Trophoblast cell (in vitro differentiated cells and primary cell): ENCODE measurements around the gene PPIL1.

Experiments used
- DNase-seq, 2 donors: peaks; one replicate each; pipeline ENCODE4 v3.0.0-alpha.2; 2016
- H2AFZ ChIP-seq: 2 replicates; pipeline ENCODE4 v1.6.1; 2013; ENCODE audit warnings: low read length, moderate library complexity, mild to moderate bottlenecking; ENCODE audit not compliant: insufficient read depth, poor library complexity
- H2AK5ac ChIP-seq: 2 replicates; pipeline ENCODE4 v1.6.1; 2013; ENCODE audit warnings: mild to moderate bottlenecking, low read length
- H2BK120ac ChIP-seq: 2 replicates; pipeline ENCODE4 v1.6.1; 2013; ENCODE audit warnings: low read length, mild to moderate bottlenecking, moderate library complexity; ENCODE audit not compliant: insufficient read depth, poor library complexity
- H2BK12ac ChIP-seq: 2 replicates; pipeline ENCODE4 v1.6.1; 2013; ENCODE audit warnings: mild to moderate bottlenecking, low read length, moderate library complexity
- H2BK5ac ChIP-seq: 2 replicates; pipeline ENCODE4 v1.6.1; 2013; ENCODE audit warnings: low read length, low read depth, moderate library complexity, mild to moderate bottlenecking; ENCODE audit not compliant: poor library complexity
- H3K14ac ChIP-seq: 2 replicates; pipeline ENCODE4 v1.6.1; 2013; ENCODE audit warnings: mild to moderate bottlenecking, low read length
- H3K18ac ChIP-seq: 2 replicates; pipeline ENCODE4 v1.6.1; 2013; ENCODE audit warnings: mild to moderate bottlenecking, low read length
- H3K23ac ChIP-seq: 2 replicates; pipeline ENCODE4 v1.6.1; 2013; ENCODE audit warnings: low read length
- H3K27ac ChIP-seq: 2 replicates; pipeline ENCODE4 v1.5.1; 2013; ENCODE audit warnings: low read depth, mild to moderate bottlenecking, inconsistent platforms, low read length, moderate library complexity
- H3K27me3 ChIP-seq: 2 replicates; pipeline ENCODE4 v1.6.1; 2013; ENCODE audit warnings: inconsistent platforms, mild to moderate bottlenecking, low read length, moderate library complexity; ENCODE audit not compliant: insufficient read depth
- H3K36me3 ChIP-seq, 2 experiments: 1 replicate in 1 of 2; 2 replicates in 1 of 2; pipeline ENCODE4 v1.6.1; 2013; ENCODE audit warnings: low read length in 2 of 2, mild to moderate bottlenecking in 2 of 2, moderate library complexity in 1 of 2; ENCODE audit not compliant: insufficient read depth in 2 of 2, control insufficient read depth in 1 of 2
- H3K4ac ChIP-seq: 2 replicates; pipeline ENCODE4 v1.6.1; 2013; ENCODE audit warnings: low read depth, mild to moderate bottlenecking, low read length, moderate library complexity
- H3K4me1 ChIP-seq, 2 experiments: 1 replicate in 1 of 2; 2 replicates in 1 of 2; pipeline ENCODE4 v1.6.1; 2013; ENCODE audit warnings: low read length in 2 of 2, mild to moderate bottlenecking in 2 of 2, moderate library complexity in 1 of 2; ENCODE audit not compliant: insufficient read depth in 2 of 2, control insufficient read depth in 1 of 2
- H3K4me2 ChIP-seq: 2 replicates; pipeline ENCODE4 v1.6.1; 2013; ENCODE audit warnings: inconsistent platforms, mild to moderate bottlenecking, low read length, moderate library complexity
- H3K4me3 ChIP-seq: 2 replicates; pipeline ENCODE4 v1.5.1; 2013; ENCODE audit warnings: mild to moderate bottlenecking, low read depth, low read length, inconsistent platforms
- H3K79me1 ChIP-seq: one replicate; pipeline ENCODE4 v1.6.1; 2013; ENCODE audit warnings: low read length
- H3K79me2 ChIP-seq: 2 replicates; pipeline ENCODE4 v1.6.1; 2013; ENCODE audit warnings: low read length, mild to moderate bottlenecking; ENCODE audit not compliant: control insufficient read depth, insufficient read depth, poor library complexity
- H3K9ac ChIP-seq: 2 replicates; pipeline ENCODE4 v1.6.1; 2013; ENCODE audit warnings: mild to moderate bottlenecking, low read length
- H3K9me3 ChIP-seq: 2 replicates; pipeline ENCODE4 v1.6.1; 2013; ENCODE audit warnings: low read depth, mild to moderate bottlenecking, control low read depth, inconsistent platforms, low read length; ENCODE audit not compliant: insufficient read depth
- H4K12ac ChIP-seq: 2 replicates; pipeline ENCODE4 v1.6.1; 2013; ENCODE audit warnings: low read depth, mild to moderate bottlenecking, low read length, moderate library complexity
- H4K8ac ChIP-seq: 2 replicates; pipeline ENCODE4 v1.6.1; 2013; ENCODE audit warnings: low read depth, mild to moderate bottlenecking, low read length, moderate library complexity
- H4K91ac ChIP-seq: one replicate; pipeline ENCODE4 v1.6.1; 2013; ENCODE audit warnings: low read depth, mild to moderate bottlenecking, low read length, moderate library complexity
- WGBS: extraction: QIAGEN DNeasy Blood & Tissue Kit; methylation state at CpG from one replicate; pipeline ENCODE4 v1.1.7; 2013; ENCODE audit warnings: missing lambda C conversion rate; ENCODE audit not compliant: insufficient read length, insufficient coverage; ENCODE audit errors: extremely low coverage; 5-methylcytosine and 5-hydroxymethylcytosine counted together

The PPIL1 gene

GRCh38 chr6:36871686-36872085, 2.9 kb downstream of the PPIL1 start:
- WGBS: no CpG with 5 or more reads among the region's 3 CpGs
- Histone ChIP-seq H3K79me2 (peaks cover 4% of the 10 kb centered on the region), H2BK12ac (no peak overlapping the region)

GRCh38 chr6:36867471-36868224, 7.0 kb downstream of the PPIL1 start:
- Histone ChIP-seq H2BK5ac (no peak overlapping the region), H2AK5ac (no peak overlapping the region), H2AFZ (no peak overlapping the region), H3K18ac (peak overlapping the region; percentile 33), H3K79me1 (no peaks in the 10 kb centered on the region), H3K4me2 (no peak overlapping the region), H3K27me3 (no peaks in the 10 kb centered on the region), H3K9me3 (peaks cover 3% of the 10 kb centered on the region), H3K9ac (no peak overlapping the region), H3K36me3 (peaks cover 7 to 12% of the 10 kb centered on the region in 2 experiments), H3K4me3 (no peak overlapping the region), H4K8ac (no peak overlapping the region), H3K14ac (no peak overlapping the region), H3K23ac (no peak overlapping the region), H3K27ac (no peak overlapping the region), H3K4me1 (no peaks in the 10 kb centered on the region), H2BK120ac (no peak overlapping the region), H3K4ac (no peak overlapping the region), H4K91ac (no peak overlapping the region), H4K12ac (no peak overlapping the region), H3K79me2 (no peaks in the 10 kb centered on the region), H2BK12ac (no peak overlapping the region)
- WGBS: no CpG with 5 or more reads among the region's 4 CpGs
- no peak for DNase-seq

More at GRCh38 chr6:36871686-36872085, 2.9 kb downstream of the PPIL1 start:
- Histone ChIP-seq H2AK5ac (no peak overlapping the region), H3K79me1 (peaks cover 5% of the 10 kb centered on the region), H2BK5ac (no peak overlapping the region), H3K14ac (no peak overlapping the region), H4K91ac (no peak overlapping the region), H4K12ac (no peak overlapping the region), H3K27me3 (no peaks in the 10 kb centered on the region), H4K8ac (no peak overlapping the region), H3K9me3 (no peaks in the 10 kb centered on the region), H3K23ac (no peak overlapping the region), H2BK120ac (no peak overlapping the region), H3K9ac (no peak overlapping the region), H3K4me1 (peaks cover 2 to 6% of the 10 kb centered on the region in 2 experiments), H2AFZ (no peak overlapping the region), H3K4me3 (no peak overlapping the region), H3K18ac (no peak overlapping the region), H3K27ac (no peak overlapping the region), H3K36me3 (peaks cover 5 to 6% of the 10 kb centered on the region in 2 experiments), H3K4me2 (no peak overlapping the region), H3K4ac (no peak overlapping the region)
- DNase-seq: no peak

- DNase-seq: no peak
Measured at GRCh38 chr6:36865835-36866234, 8.8 kb downstream of the PPIL1 start.

GRCh38 chr6:36863670-36864540, 10.7 kb downstream of the PPIL1 start:
- H3K79me1 ChIP-seq: no peaks in the 10 kb centered on the region
- H2AFZ ChIP-seq: no peak overlapping the region
- H3K4me3 ChIP-seq: no peak overlapping the region
- WGBS: no CpG with 5 or more reads among the region's 12 CpGs
- no peak overlapping the region for H3K27ac ChIP-seq
- H4K8ac ChIP-seq: no peak overlapping the region
- no peaks in the 10 kb centered on the region for H3K27me3 ChIP-seq
- H3K9ac ChIP-seq: no peak overlapping the region
- peaks cover 3% of the 10 kb centered on the region for H3K9me3 ChIP-seq
- no peak overlapping the region for H2AK5ac ChIP-seq
- no peaks in the 10 kb centered on the region for H3K79me2 ChIP-seq
- DNase-seq: no peak
- no peak overlapping the region for H3K23ac ChIP-seq
- no peak overlapping the region for H2BK120ac ChIP-seq
- H4K91ac ChIP-seq: no peak overlapping the region
- no peak overlapping the region for H4K12ac ChIP-seq
- H3K4me1 ChIP-seq: peaks cover 3 to 4% of the 10 kb centered on the region in 2 experiments
- H3K18ac ChIP-seq: no peak overlapping the region
- no peak overlapping the region for H2BK12ac ChIP-seq
- H3K4ac ChIP-seq: no peak overlapping the region
- H3K14ac ChIP-seq: no peak overlapping the region
- H3K4me2 ChIP-seq: no peak overlapping the region
- H3K36me3 ChIP-seq: peaks cover 7 to 12% of the 10 kb centered on the region in 2 experiments
- no peak overlapping the region for H2BK5ac ChIP-seq

More at GRCh38 chr6:36865835-36866234, 8.8 kb downstream of the PPIL1 start:
- no CpG with 5 or more reads among the region's 2 CpGs for WGBS
- Histone ChIP-seq H2BK12ac (no peak overlapping the region), H3K27me3 (no peaks in the 10 kb centered on the region), H2AFZ (no peak overlapping the region), H3K18ac (no peak overlapping the region), H4K8ac (no peak overlapping the region), H3K4me2 (no peak overlapping the region), H3K14ac (no peak overlapping the region), H3K9me3 (peaks cover 3% of the 10 kb centered on the region), H3K4me3 (no peak overlapping the region), H3K79me2 (no peaks in the 10 kb centered on the region), H2AK5ac (no peak overlapping the region), H3K4me1 (no peaks in the 10 kb centered on the region), H3K27ac (no peak overlapping the region), H4K91ac (no peak overlapping the region), H3K4ac (no peak overlapping the region), H4K12ac (no peak overlapping the region), H2BK120ac (no peak overlapping the region), H3K36me3 (peaks cover 7 to 13% of the 10 kb centered on the region in 2 experiments), H2BK5ac (no peak overlapping the region), H3K9ac (no peak overlapping the region), H3K23ac (no peak overlapping the region), H3K79me1 (no peaks in the 10 kb centered on the region)
